Putamen (tissue), 1 donor: ENCODE results near the gene ZNF281.

ENCODE experiments used
- DNase-seq: peaks from one replicate; pipeline ENCODE4 v3.0.0-alpha.2; 2016; ENCODE audit warnings: low spot score

The ZNF281 gene

GRCh38 chr1:200386416-200386815 is 23.4 kb downstream of the ZNF281 start:
- DNase-seq = no peak

DNA sequence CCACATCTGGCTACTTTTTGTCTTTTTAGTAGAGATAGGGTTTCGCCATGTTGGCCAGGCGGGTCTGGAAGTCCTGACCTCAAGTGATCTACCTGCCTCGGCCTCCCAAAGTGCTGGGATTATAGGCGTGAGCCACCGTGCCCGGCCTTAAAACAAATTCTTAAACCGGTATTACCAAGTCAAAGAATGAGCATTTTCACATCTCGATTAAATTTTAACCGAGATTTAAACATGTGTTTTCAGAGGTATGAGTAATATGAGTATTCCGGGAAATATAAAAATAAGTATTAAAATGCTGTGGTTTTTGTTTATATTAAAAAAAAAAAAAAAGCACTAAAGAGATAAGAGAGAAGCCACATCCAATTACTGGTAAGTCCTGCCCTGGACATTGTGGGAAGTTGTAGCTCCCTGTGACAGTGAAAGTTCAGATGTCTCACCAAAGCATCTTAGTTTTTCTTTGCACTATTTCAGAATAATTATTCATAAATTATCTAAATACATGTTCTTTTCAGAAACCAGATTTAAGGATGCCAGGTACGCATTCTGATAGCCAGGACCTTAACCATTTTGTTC is 24.9 kb downstream of the ZNF281 start:
- no peak for DNase-seq

DNA sequence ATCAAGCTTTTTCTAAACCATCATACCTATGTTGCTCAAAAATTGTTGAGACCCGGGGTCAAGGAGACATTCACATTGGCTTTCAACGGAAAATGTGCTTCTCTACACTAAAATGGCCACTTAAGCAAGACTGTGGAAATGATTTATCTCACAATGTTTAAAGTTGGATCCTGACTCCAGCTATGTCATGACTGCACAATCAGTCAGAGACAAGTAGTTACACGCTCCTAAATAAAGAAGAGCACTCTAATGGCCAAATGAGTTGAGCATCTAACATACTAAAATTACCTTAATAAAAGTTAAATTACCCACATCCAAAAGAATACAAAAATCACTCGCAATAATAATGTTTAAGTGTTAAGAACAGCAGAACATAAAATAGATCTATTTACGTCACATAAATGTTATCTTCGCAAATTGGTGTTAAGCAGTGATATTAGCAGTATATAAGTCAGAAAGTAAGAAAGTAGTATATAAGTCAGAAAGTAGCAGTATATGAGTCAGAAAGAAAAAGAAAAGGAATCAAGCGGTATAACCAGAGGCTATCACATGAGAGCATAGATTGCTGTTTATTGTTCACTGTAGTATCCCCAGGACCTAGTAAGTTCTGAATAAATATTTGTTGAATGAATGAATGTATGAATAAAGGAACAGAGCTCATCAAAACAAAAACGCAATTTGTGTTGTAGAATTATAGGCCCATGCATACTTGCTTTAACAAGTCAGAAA is 28.4 kb downstream of the ZNF281 start:
- no peak for DNase-seq

DNA sequence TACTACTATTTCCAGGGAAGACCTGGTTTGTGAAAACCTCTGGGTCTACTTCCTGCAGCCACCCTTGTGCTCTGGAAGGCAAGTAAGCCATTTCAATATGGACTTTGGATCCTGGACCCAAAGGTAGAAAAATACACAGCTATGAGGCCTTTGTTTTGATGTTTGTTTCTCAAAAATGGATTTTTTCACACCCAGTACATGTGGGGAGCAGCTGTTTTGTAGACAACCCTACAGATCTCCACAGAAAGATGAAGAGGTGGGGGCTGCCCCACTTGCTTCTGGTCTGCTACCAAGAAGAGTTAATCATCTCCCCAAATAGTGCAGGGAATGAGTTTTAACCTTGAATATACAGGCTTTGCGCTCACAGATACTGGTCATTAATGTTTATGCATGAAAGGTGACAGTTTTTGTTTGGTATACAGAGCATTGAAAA is 29.2 kb downstream of the ZNF281 start:
- DNase-seq = no peak

- no peak for DNase-seq
Observed at GRCh38 chr1:200379940-200380588, 29.8 kb downstream of the ZNF281 start.

DNA sequence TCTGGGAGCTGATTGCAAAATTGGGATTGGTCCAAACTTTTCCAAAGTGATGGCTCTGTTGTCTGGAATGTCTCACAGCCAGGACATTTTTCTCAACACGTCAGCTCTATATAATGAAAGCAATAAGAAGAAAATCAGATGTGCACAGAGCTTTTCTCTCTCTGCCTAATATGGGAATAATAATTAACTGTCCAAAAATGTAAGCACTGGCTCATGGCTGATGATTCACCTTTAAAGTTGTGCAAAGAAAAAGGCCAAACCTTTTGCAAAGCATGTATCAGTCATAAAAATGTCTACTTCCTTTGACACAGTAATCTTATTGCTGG is 30.4 kb downstream of the ZNF281 start:
- no peak for DNase-seq

- no peak for DNase-seq
Observed at GRCh38 chr1:200378096-200378495, 31.7 kb downstream of the ZNF281 start.

DNA sequence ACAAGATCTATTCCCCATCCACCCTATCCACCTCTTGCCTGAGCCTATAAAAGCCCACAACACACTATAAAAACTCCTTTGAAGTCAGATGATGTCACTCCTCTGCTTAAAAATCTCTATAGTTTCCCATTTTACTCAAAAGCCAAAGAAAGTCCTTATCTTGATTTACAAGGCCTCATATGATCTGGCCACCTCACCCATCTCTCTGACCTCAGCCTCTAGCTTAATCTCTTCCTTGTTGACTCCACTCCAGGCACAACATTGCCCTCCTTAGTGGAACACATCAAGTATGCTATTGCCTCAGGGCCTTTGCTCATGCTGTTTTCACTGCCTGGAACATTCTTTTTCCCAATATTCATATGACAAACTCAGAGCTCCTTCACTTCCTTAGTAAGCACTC is 33.3 kb downstream of the ZNF281 start:
- DNase-seq = no peak

DNA sequence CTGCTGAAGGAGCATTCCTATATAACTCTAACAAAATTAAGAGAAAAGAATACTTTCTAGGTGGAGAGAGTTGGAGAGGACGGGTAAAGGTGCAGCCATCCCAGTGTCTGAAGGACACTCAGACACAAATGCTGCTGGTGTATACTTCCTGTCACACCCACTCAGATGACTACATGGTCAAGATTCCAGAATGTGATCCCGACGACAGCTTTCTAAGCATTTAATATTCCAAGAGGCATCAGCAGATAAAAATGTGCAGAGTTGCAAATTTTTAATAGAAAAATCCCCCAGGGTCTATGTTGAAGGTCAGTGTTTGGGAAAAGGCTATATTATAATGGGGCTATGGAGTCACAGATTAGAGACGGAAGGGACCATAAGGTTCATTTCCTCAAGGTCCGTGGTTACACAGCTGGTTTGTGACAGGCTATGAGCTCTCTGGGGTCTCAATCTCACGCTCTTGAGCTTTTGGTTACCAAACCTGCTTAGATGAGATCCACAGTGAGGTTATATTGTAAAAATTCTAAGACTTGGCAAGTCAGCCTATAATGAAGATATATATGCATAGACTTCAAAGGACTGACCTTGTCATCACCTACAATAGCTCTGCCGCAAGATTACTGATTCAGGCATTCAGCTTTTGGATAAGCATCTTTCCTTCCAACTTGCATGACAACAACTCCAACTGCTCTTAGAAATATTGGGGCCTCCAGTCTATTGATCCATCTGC is 35.1 kb downstream of the ZNF281 start:
- no peak for DNase-seq

- peak; percentile 87 for DNase-seq
Observed at GRCh38 chr1:200373811-200374231, 36.0 kb downstream of the ZNF281 start.

DNA sequence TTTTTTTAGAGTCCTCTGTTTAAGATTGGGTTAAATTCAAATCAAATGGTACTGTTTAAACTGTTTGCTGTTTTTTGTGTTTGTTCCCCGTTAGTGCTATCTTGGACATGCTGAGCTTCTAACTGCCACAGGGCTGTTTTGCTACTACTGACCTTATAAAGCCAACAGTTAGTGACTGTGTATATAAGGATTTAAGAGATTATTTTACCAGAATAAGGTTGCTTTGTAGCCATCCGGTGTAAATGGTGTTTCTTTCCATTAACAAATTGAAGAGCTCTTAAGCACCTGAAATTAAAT is 37.0 kb downstream of the ZNF281 start:
- no peak for DNase-seq

DNA sequence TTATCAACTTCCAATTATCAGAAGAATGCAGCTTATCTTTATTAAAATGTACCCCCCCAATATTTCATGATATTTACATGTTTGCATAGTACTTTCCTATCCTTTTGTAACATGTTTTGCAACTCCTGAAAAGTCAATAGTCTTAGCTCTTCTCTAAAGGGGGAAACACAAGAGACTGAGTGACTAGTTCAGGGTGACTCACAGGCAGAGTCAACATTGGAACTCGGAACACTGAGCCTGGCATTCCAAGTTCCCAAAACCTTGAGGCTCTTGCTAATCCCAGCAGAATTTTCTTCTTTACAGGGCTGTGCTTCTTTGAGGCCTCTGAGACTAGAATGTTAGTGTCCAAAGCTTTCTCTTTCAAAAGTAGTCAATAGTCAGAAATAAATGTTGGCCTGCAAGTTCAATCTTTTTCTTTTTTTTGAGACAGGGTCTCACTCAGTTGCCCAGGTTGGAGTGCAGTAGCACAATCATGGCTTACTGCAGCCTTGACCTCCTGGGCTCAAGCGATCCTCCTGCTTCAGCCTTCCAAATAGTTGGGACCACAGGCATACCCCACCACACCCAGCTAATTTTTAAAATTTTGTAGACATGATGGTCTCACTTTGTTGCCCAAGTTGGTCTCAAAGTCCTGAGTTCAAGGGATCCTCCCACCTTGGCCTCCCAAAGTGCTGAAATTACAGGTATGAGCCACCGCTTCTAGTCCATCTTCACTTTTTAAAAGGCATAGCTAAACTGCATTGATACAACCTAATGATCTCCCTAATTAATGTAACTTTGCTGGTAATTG is 37.5 kb downstream of the ZNF281 start:
- no peak for DNase-seq

DNA sequence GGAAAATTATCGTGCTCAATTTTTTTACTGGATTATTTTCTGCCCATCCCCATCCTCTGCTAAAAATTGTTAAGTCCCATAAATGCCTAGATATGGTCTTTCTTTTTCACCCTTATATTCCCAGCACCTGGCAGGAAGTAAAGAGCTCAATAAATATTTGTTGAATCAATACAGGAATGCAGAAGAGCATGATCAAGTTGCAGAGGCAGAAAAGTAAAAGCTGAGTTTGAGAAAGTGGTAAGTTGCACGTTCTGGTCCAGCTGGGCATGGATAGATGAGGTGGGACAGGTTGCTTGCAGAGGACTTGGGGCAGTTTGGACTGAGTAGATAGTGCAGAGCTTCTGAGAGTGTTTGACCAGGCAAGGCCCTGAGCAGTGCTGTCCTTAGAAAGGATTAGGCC is 40.1 kb downstream of the ZNF281 start:
- no peak for DNase-seq

DNA sequence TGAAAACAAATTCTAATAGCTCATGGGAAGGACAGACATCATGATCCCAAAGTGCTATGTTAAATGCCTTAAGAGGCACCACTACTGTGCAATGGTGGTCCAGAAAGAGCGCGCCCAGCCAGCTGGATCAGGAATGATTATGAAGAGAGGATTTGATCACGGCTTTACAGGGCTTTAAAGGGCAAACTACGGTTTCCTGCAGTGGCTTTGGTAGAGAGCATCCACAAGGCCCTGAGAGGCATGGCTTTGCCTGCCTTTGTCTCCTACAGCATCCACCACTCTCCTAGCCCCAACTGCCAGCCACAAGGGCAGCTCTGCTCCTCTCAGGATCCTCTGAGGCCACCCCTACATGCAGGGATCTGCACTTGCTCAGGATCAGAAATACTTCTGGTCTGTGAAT is 40.7 kb downstream of the ZNF281 start:
- DNase-seq = no peak

GRCh38 chr1:200368556-200368955 is 41.3 kb downstream of the ZNF281 start:
- DNase-seq = no peak

DNA sequence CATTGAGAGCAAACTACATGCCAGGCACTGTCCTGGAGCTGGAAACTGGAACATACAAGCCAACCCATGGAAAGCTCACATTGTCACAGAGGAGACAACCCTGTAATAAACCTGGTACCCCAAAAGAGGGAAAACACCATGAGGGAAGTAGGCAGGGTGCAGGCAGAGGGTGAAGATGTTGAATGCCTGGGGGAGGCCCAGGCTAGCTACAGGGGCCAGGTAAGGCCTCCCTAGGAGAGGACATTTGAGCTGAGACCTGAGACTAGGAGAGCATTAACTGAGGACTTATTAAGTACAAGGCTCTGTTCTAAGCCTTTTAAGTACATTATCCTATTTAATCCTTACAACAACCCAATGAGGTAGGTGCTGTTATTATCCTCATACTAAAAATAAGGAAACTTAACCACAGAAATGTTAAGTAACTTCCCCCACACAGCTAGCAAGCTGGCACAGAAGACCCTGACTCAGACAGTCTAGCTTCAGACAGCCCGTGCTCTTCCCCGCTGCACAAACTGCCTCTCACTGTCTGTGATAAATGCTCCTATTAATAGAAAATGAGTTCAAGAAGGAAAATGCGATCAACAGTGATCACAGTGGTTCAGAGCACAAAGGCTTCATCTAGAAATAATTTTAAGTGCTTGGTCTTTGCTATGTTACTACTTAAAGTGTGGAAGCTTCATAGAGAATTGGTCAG is 41.8 kb downstream of the ZNF281 start:
- DNase-seq = peak; percentile 83

DNA sequence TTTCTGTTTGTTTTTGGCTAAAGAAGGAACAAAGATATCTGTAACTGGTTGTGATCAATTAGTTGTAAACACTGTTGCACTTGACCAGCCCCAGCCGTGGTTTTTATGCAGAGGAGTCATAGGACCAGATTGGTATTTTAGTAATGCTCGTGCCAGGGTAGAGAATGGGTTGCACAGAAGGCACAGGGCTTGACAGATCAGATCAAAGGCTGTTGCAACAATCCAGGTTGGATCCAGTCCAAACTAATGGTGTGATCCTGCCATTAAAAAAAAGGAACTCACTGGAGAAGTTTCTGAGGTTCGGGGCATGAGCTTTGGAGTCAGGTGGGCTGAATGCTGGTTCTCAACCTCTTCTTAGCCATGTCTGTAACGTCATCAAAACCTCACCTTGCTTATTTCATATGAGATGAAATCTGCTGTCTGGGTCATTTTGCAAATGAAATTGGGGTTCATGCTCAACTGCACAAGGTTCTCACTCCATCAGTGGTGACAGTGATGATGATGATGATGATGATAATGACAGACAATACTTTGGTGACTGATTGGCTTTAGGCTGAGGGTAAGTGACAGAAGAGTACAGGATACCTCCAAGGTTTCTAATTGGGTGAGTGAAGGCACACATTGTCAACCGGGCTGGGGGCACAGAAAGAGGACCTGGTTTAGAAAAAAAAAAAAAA is 43.1 kb downstream of the ZNF281 start:
- DNase-seq = no peak

DNA sequence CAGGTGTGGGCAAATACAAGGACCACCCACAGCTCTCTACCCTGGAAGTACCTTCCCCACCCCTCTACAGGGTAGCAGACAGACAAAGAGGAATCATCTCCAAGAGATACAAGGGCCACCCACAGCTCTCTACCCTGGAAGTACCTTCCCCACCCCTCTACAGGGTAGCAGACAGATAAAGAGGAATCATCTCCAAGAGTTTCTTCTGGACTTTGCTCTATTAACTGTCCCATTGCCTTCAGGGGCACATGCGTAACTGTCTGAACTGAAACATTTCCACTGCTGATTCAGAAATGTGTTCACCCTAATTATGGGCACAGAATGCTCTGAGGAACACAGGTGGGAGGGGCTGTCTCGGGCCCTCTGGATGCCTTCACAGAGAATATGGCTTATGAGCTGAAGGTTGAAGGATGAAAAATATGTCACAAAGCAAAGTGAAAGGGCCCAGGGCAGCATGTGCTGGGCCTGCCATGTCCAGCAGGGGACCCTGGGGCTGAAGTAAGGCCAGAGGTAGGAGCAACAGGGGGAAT is 43.9 kb downstream of the ZNF281 start:
- DNase-seq = no peak

DNA sequence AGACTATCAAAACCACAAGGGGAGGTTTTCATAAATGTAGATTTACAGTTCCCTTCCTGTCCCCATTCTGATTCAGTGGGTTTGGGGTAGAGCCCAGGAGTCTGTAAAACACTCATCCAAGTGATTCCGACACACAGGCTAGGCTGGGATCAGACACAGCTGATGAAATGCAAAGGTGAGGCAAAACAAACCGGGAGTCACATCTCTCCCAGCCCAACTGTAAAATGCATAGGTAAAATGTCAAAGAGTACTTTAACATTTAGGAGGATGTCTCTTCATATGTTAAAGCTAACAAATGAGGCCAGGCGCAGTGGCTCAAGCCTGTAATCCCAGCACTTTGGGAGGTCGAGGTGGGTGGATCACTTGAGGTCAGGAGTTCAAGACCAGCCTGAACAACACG is 45.0 kb downstream of the ZNF281 start:
- no peak for DNase-seq

- DNase-seq = no peak
Observed at GRCh38 chr1:200364091-200364759, 45.6 kb downstream of the ZNF281 start.
